GM21390 (cell line): ENCODE data around the gene PMAIP1.
A peak's percentile ranks its signal among the peaks of the same experiment; 100 is the strongest.
"Not testable (repeated sequence)": the region's sequence is repeated elsewhere in the genome, so short reads cannot be mapped to it uniquely, and the experiment has no call there.

ENCODE experiments used
- ATAC-seq: cut with Tn5 transposase; IDR thresholded peaks from one replicate; pipeline ENCODE4 v1.9.1; 2021; ENCODE audit not compliant: unreplicated experiment

Gene PMAIP1

DNA sequence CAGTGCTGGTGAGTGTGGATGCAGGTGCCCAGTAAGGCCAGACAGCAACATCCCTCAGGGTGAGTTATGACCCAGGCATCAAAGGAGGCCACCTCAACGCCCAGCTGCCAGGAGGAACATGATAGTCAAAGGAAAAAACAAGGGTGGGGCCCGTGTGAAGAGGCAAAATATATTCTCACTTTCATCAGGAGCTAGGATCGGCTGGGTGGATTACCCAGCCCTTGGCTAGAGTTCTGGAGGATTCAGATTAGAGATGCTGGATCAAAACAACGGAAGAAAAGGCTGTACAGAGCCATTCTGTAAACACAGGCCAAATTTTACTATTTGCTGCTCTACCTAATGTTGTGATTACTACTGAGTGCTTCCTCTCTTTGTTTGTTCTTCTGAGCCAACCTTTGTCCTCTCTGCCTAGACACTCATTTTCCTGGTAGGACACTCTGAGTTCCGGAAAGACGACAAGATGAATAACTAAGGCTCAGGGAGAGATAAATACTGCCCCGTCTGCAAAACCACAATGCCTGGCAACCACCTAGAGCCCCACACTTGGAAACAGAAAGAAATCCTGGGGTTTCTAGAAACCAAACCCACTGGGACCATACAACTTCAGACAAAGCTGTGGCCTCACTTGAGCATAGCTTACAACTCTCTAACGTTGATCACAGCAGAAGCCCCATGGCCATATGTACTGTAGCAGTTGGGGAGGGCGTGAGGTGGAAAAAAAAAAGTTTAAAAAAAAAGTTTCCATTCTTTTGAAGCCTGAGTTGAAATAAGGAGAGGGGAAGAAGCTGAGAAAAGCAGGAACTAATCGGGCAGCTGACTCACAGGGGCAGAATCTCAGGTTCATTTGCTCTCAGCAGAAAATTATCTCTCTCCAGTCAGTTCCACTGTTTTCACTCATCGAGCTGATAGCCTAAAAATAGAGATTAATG lies 17.8 kb upstream of the PMAIP1 start:
- ATAC-seq = peak; percentile 28

DNA sequence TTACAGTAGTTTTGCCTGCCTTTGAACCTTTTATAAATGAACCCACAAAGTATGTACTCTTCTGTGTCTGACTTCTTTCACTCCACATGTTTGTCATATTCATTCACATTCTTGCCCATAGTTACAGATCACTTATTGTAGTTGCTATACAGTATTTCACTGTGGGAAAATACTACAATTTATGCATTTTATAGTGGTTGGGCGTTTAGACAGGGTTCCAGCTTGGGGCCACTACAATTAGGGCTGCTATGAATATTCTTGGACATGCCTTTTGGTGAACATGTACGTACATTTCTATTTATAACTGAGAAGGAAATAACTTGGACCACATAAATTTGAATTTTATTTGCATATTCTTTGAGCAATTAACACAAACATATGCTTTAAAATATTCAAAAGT lies 15.4 kb upstream of the PMAIP1 start:
- no peak for ATAC-seq

DNA sequence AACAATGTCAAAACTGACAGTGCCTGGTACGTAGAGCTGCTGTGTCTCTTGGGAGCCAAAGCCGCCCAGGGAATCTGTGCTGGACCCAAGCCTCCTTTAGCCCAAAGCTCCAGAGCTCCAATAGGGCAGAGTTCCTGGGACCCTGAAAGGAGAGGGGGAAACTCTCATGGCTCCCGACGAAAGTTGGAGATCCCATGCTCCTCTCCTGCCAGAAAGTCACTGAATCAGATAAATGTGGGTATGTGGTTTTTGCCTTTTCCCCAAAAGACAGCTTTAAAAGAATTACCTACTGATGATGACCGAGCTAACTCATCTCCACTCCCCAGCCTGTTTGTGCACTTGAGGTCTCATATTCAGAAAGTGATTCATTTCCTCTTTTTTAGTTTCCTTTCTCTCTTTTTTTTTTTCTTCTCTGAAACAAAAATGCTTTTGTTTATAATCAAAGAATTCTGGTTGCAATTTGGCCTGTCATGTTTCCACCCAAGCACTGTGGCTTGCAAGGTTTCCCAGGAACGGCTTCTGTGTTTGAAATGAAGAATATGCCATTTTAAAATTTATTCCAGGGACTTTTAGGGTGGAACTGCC lies 14.1 kb upstream of the PMAIP1 start:
- ATAC-seq = peak; percentile 88

DNA sequence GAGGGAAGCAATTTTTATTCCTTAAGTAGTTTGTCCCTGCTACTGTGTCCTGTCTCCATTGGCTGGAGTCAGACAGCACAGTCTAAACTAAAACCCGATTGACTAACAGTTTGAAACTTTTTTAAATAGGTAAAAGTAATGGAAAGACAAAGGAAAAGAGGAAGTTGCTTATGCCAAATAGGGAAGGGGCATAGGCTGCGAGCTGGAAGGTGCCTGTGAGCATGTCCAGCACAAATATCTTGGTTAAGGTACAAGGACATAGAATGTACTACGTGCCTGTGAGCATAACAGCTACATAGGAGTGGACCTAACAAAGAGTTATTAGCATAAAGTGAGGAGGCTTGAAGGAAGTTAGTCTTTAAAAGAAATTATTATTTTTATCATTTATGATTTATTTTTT lies 13.4 kb upstream of the PMAIP1 start:
- not testable (repeated sequence) for ATAC-seq

GRCh38 chr18:59892123-59892522 lies 7.7 kb upstream of the PMAIP1 start:
- ATAC-seq = no peak

DNA sequence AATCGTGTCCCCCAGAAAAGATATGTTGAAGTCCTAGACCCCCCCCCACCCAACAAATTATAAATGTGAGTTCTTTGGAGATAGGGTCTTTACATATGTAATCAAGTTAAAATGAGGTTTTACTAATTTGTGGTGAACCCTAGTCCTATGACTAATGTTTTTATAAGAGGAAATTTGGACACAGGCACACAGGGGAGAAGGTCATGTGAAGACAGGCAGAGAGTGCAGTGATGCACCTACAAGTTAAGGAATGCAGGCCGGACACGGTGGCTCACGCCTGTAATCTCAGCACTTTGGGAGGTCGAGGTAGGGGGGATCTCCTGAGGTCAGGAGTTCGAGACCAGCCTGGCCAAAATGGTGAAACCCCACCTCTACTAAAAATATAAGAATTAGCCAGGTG lies 5.8 kb upstream of the PMAIP1 start:
- ATAC-seq = no peak

- no peak for ATAC-seq
These were observed 2.4 kb upstream of the PMAIP1 start for GRCh38 chr18:59897321-59897954.

GRCh38 chr18:59898093-59898492 lies 1.7 kb upstream of the PMAIP1 start:
- no peak for ATAC-seq

DNA sequence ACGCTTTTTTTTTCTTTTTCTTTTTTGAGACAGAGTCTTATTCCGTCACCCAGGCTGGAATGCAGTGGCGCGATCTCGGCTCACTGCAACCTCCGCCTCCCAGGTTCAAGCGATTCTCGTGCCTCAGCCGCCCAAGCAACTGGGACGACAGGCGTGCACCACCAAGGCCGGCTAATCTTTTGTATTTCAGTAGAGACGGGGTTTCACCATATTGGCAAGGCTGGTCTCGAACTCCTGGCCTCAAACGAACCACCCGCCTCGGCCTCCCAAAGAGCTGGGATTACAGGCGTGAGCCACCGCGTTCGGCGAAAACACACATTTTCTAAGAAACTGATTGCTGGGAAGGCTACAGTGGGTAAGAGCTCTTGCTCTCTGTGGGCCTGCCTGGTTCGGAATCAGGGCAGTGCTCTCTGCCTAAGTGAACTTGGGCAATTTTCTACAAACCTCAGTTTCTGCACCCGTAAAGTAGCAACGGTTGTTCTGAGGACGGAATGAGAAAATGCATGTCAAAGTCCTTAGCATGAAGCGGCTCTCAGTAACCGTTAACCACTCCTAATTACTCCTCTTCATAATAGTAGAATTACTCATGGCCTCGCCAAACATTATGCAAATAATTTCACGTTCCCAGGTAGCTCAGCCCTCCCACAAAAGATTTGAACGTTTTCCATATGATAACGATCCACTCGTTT lies 1.0 kb upstream of the PMAIP1 start:
- ATAC-seq = peak; percentile 14

DNA sequence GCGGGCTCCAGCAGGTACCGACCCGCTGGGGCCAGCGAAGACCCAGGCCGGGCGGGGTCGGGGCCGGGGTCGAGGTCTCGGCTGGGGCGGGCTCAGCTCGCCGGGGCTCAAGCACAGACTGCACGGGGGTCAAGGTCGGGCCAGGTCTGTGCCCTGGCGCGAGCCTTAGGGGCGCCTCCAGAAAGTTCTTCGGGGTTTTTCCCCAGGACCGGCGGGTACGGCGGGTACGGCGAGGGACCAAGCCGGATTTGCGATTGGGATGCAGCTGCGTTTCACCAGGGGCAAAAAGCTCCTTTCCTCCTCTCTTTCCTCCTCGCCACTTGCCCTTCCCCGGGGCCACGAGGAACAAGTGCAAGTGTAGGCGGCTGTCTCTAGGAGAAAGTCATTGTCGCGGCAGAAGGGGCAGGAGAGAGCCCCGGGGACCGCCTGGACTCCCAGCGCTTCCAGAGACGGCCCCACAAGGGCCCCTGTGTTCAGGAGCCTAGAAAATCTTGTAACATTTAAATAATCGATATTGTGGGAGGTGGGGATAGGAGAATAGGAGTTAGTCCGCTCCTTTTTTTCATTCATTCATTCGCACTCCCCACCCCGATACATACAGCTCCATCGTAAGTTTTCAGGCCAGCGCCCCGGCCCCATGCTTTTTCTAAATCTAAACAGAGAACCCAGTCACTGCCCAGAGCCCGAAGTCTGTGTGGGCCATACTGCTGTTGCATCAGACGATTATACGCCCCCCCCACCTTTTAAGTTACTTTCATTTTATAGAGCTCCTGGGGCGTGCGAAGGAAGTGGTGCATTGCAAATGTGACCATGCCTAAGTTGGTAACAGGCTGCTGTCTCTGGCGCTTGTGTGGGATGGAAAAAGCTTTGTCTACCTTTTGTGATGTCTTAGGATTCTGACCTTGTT lies 679 bp downstream of the PMAIP1 start:
- peak; percentile 40 for ATAC-seq

- no peak for ATAC-seq
These were observed 2.6 kb downstream of the PMAIP1 start for GRCh38 chr18:59902131-59902992.

GRCh38 chr18:59902993-59903610 lies 3.3 kb downstream of the PMAIP1 start:
- no peak for ATAC-seq

- no peak for ATAC-seq
These were observed 4.3 kb downstream of the PMAIP1 start for GRCh38 chr18:59904011-59904601.

DNA sequence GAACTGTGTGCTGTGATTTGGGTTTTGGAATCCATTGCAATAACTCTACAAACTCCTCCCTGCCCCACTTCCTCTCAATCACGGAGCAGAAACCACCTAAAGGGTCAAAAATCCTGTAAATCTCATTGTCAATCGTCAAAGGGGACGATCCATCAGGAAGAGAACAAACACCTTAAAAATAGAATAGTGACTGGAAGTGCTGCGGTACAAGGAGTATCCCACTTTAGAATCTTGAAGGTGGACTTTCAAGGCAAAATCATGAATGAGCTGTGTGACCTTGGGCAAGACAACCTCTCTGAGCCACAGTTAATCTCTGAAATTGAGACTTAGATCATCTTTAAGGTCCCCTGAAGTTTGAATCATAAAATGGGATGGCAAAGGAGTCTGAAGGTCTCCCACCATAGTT lies 5.9 kb downstream of the PMAIP1 start:
- ATAC-seq = no peak

DNA sequence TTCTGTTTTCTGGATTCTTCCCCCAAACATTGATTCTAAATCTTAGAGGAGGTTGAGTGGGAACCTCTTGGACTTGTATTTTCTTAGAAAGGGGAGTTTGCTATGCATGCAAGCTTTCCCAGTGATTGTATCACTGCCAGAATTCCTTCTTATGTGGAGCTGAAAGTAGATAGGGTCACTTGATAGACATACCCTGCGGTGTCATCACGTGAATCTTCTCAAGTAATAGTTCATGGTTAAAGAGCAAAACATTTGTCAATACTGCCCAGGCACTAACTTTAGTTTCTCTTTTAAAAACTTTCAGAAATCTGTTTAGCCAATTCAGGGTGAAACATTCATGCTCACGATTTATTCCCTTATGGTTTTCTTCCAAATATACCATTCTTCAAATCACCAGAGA lies 6.4 kb downstream of the PMAIP1 start:
- no peak for ATAC-seq

GRCh38 chr18:59907172-59907571 lies 7.4 kb downstream of the PMAIP1 start:
- no peak for ATAC-seq

- ATAC-seq = no peak
These were observed 7.9 kb downstream of the PMAIP1 start for GRCh38 chr18:59907660-59908059.

- no peak for ATAC-seq
These were observed 9.0 kb downstream of the PMAIP1 start for GRCh38 chr18:59908799-59909198.
